Measurements from ENCODE around the gene PIGL. TPM values are rescaled to one million over a fixed set of nuclear protein-coding genes. Genes with fewer than 3 reads are reported as not detected.
"Not testable (repeated sequence)": the region's sequence is repeated elsewhere in the genome, so short reads cannot be mapped to it uniquely, and the experiment has no call there.

PIGL gene
- total RNA-seq, 1 donor from 2014 or later = 28.6 TPM

- Mint-ChIP-seq H3K27me3 (ENCODE audit: unreplicated experiment) (no peaks in the 10 kb centered on the region), H3K4me3 (ENCODE audit: unreplicated experiment) (peak overlapping the region; percentile 36), H3K9me3 (ENCODE audit: unreplicated experiment) (no peaks in the 10 kb centered on the region), H3K36me3 (ENCODE audit: unreplicated experiment) (peaks cover 2% of the 10 kb centered on the region), H3K27ac (ENCODE audit: unreplicated experiment) (peak overlapping the region; percentile 97), H3K4me1 (ENCODE audit: unreplicated experiment) (peaks cover 39% of the 10 kb centered on the region)
- no peak for DNase-seq (ENCODE audit: extremely low spot score, unreplicated experiment)
- TF ChIP-seq, protein P1, sequence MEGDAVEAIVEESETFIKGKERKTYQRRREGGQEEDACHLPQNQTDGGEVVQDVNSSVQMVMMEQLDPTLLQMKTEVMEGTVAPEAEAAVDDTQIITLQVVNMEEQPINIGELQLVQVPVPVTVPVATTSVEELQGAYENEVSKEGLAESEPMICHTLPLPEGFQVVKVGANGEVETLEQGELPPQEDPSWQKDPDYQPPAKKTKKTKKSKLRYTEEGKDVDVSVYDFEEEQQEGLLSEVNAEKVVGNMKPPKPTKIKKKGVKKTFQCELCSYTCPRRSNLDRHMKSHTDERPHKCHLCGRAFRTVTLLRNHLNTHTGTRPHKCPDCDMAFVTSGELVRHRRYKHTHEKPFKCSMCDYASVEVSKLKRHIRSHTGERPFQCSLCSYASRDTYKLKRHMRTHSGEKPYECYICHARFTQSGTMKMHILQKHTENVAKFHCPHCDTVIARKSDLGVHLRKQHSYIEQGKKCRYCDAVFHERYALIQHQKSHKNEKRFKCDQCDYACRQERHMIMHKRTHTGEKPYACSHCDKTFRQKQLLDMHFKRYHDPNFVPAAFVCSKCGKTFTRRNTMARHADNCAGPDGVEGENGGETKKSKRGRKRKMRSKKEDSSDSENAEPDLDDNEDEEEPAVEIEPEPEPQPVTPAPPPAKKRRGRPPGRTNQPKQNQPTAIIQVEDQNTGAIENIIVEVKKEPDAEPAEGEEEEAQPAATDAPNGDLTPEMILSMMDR (IDR thresholded peaks at IDR 0.05) = no peak
Observed at GRCh38 chr17:16287563-16288027, 70.6 kb downstream of the PIGL start.

DNA sequence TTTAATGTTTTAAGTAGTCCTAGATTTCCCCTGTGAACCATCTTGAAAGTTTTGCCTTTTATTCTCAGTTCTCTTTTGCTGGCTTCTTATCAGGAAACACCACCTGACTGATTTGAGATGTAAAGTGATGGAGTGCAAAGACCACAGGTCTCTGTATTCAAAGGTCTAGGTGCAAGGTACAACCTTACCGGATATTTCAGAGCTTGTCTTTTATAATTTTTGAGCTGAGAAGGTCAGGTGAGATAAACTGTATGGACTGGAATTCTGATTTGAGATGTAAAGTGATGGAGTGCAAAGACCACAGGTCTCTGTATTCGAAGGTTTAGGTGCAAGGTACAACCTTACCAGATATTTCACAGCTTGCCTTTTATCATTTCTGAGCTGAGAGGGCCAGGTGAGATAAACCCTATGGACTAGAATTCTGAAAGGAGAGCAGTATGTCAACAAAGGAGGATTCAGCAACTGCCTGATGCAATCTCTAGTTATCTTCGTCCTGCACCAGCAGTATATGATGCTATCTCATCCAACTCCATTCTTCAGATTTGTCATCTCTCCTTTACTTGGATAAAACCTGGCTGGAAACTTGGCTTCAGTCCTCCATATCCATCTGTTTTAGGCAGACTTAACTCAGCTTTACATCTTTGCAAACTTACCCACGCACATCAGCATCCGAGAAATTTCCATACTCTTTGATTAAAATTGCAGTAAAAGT lies 72.0 kb downstream of the PIGL start:
- Mint-ChIP-seq H3K27ac (ENCODE audit: unreplicated experiment) (no peak overlapping the region), H3K9me3 (ENCODE audit: unreplicated experiment) (no peaks in the 10 kb centered on the region), H3K36me3 (ENCODE audit: unreplicated experiment) (peaks cover 2% of the 10 kb centered on the region), H3K4me3 (ENCODE audit: unreplicated experiment) (no peak overlapping the region), H3K27me3 (ENCODE audit: unreplicated experiment) (no peaks in the 10 kb centered on the region), H3K4me1 (ENCODE audit: unreplicated experiment) (peaks cover 37% of the 10 kb centered on the region)
- TF ChIP-seq, protein P1 (IDR thresholded peaks at IDR 0.05) = no peak
- DNase-seq (ENCODE audit: extremely low spot score, unreplicated experiment) = no peak

GRCh38 chr17:16293931-16294330 lies 76.9 kb downstream of the PIGL start:
- Mint-ChIP-seq H3K4me3 (ENCODE audit: unreplicated experiment) (no peak overlapping the region), H3K27ac (ENCODE audit: unreplicated experiment) (no peak overlapping the region), H3K27me3 (ENCODE audit: unreplicated experiment) (no peaks in the 10 kb centered on the region), H3K36me3 (ENCODE audit: unreplicated experiment) (peaks cover 5% of the 10 kb centered on the region), H3K4me1 (ENCODE audit: unreplicated experiment) (no peaks in the 10 kb centered on the region), H3K9me3 (ENCODE audit: unreplicated experiment) (no peaks in the 10 kb centered on the region)
- TF ChIP-seq, protein P1 (IDR thresholded peaks at IDR 0.05) = no peak
- no peak for DNase-seq (ENCODE audit: extremely low spot score, unreplicated experiment)

DNA sequence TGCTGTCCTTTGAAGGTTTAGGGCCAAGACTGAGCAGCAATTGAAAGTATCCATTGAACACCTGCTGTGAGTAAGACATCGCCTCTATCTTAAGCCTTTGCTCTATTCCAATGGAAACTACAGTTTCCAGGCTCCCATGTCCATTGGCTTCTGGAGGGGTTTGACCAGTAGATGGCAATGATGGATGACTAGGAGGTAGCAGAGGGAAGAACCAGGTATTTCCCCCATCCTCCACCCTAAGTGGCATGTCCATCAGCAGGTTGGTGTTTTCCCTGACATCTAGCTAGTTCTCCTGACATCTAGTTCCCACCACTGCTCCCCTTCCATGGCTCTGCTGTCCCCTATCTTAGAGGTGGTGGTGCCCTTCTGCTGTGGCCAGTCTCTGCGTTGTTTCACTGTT lies 77.5 kb downstream of the PIGL start:
- Mint-ChIP-seq H3K9me3 (ENCODE audit: unreplicated experiment) (no peaks in the 10 kb centered on the region), H3K27me3 (ENCODE audit: unreplicated experiment) (no peaks in the 10 kb centered on the region), H3K4me3 (ENCODE audit: unreplicated experiment) (no peak overlapping the region), H3K36me3 (ENCODE audit: unreplicated experiment) (peaks cover 5% of the 10 kb centered on the region), H3K27ac (ENCODE audit: unreplicated experiment) (no peak overlapping the region), H3K4me1 (ENCODE audit: unreplicated experiment) (no peaks in the 10 kb centered on the region)
- no peak for DNase-seq (ENCODE audit: extremely low spot score, unreplicated experiment)
- TF ChIP-seq, protein P1 (IDR thresholded peaks at IDR 0.05) = no peak

DNA sequence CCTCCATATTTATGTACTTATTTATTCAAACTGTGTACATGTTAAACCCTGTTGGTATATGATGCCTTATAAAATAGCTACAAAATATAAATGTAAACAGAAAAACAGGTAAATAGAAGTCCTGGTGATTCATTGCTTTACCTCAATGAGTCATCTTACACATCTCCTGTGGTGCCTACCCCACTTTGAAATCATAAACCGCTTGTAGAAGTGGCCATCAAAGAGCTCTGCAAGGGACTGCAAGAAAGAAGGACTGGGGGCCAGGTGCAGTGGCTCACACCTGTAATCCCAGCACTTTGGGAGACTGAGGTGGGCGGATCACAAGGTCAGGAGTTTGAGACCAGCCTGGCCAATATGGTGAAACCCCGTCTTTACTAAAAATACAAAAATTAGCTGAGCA lies 79.1 kb downstream of the PIGL start:
- not testable (repeated sequence) for DNase-seq (ENCODE audit: extremely low spot score, unreplicated experiment); H3K4me1 Mint-ChIP-seq (ENCODE audit: unreplicated experiment); H3K4me3 Mint-ChIP-seq (ENCODE audit: unreplicated experiment); H3K27me3 Mint-ChIP-seq (ENCODE audit: unreplicated experiment); H3K36me3 Mint-ChIP-seq (ENCODE audit: unreplicated experiment); H3K9me3 Mint-ChIP-seq (ENCODE audit: unreplicated experiment); H3K27ac Mint-ChIP-seq (ENCODE audit: unreplicated experiment)

Measured in osteocyte (in vitro differentiated cells).